HepG2 (cell line): ENCODE results near the gene SOX5.

Experiments used
- IRF2 ChIP-seq: IDR thresholded peaks from 2 replicates; pipeline ENCODE4 v1.6.1; 2018; ENCODE audit warnings: missing genetic modification reagents, missing compliant biosample characterization
- SRSF1 ChIP-seq: fragments of 200-400 bp; formaldehyde crosslinking; optimal IDR thresholded peaks from 2 replicates; pipeline ENCODE3; 2017; ENCODE audit warnings: mild to moderate bottlenecking, low read depth, low read length, moderate library complexity
- ZFP36 ChIP-seq: fragments of 150-350 bp; IDR thresholded peaks from 2 replicates; pipeline ENCODE4 v1.6.1; 2018; ENCODE audit warnings: borderline replicate concordance, low read length, low read depth; ENCODE audit not compliant: partially characterized antibody

- TF ChIP-seq SRSF1 (no peak), ZFP36 (no peak), IRF2 (CRISPR knock-in tag) (no peak)
Measured at GRCh38 chr12:23555180-23555824, 394.2 kb downstream of the SOX5 start.
